OCI-LY3 (cell line): Measurements from ENCODE around the gene ABI3BP.

Source experiments
- CTCF ChIP-seq: fragments of 200-600, 300-600 bp; sonication (generic); IDR thresholded peaks from 2 replicates; pipeline ENCODE4 v1.5.1; 2014; ENCODE audit warnings: antibody characterized with exemption, low read length, low read depth
- EZH2phosphoT487 ChIP-seq: fragments of 200-600 bp; shearing (Covaris generic); IDR thresholded peaks from 2 replicates; pipeline ENCODE4 v1.6.1; 2018; ENCODE audit warnings: antibody characterized with exemption, mixed run types, low read depth

- no peak for TF ChIP-seq CTCF
- TF ChIP-seq EZH2phosphoT487, result no peak
Observed at GRCh38 chr3:100708989-100709841, 284.0 kb downstream of the ABI3BP start, which contains the start of gene TFG.
